ENCODE results near the gene PHLDB3. TPM values are rescaled to one million over a fixed set of nuclear protein-coding genes. Genes with fewer than 3 reads are reported as not detected.

PHLDB3 gene
- polyA plus RNA-seq, 1 donor from 2014 or later: 5.6 TPM

DNA sequence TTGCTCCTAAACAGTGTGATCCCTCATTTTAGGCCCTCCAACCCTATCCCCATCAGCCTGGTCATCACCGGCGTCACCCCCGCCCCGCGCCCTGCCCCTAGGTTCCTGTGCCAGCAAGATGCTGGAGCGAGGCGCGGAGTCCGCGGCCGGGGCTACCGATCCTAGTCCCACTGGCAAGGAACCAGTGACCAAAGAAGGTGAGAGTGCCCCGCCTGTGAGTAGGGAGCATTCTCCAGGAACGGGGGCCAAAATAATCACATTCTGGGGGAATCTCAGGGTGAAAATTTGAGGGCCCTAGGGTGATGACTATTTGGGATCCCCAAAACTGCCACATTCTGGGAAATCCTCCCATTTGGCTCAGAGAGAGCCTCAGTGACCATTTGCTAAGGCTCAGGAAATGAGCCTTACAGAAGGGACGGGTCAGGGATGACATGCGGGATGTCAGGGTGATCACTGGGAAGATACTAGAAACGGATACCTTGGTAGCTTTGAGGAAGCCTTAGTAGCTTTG lies 29.8 kb upstream of the PHLDB3 start:
- TF ChIP-seq MXI1 (conservative IDR thresholded peaks at IDR 0.05; ENCODE audit: poor library complexity, severe bottlenecking) (no peak), SMC3 (conservative IDR thresholded peaks at IDR 0.05; ENCODE audit: poor library complexity) (no peak), EP300 (conservative IDR thresholded peaks at IDR 0.05; ENCODE audit: poor library complexity, severe bottlenecking) (no peak), TAF1 (IDR thresholded peaks at IDR 0.05; ENCODE audit: low read depth) (no peak), EZH2 (IDR thresholded peaks at IDR 0.05; ENCODE audit: borderline replicate concordance, insufficient read depth, low read length, poor library complexity, severe bottlenecking) (no peak), RAD21 (conservative IDR thresholded peaks at IDR 0.05) (no peak)
- TF ChIP-seq, protein P1, sequence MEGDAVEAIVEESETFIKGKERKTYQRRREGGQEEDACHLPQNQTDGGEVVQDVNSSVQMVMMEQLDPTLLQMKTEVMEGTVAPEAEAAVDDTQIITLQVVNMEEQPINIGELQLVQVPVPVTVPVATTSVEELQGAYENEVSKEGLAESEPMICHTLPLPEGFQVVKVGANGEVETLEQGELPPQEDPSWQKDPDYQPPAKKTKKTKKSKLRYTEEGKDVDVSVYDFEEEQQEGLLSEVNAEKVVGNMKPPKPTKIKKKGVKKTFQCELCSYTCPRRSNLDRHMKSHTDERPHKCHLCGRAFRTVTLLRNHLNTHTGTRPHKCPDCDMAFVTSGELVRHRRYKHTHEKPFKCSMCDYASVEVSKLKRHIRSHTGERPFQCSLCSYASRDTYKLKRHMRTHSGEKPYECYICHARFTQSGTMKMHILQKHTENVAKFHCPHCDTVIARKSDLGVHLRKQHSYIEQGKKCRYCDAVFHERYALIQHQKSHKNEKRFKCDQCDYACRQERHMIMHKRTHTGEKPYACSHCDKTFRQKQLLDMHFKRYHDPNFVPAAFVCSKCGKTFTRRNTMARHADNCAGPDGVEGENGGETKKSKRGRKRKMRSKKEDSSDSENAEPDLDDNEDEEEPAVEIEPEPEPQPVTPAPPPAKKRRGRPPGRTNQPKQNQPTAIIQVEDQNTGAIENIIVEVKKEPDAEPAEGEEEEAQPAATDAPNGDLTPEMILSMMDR (IDR thresholded peaks at IDR 0.05; ENCODE audit: poor library complexity, severe bottlenecking): no peak
- peaks cover 12% of the 10 kb centered on the region for H3K36me3 ChIP-seq (ENCODE audit: insufficient read depth, low read length)
- no peak overlapping the region for H3K9ac ChIP-seq (ENCODE audit: low read length)
- H3K9me3 ChIP-seq (ENCODE audit: low read length): peaks cover 4% of the 10 kb centered on the region
- H3K27ac ChIP-seq (ENCODE audit: low read length): no peak overlapping the region
- no peaks in the 10 kb centered on the region for H3K79me2 ChIP-seq (replicated peaks; ENCODE audit: insufficient read depth, low read length)
- no peaks in the 10 kb centered on the region for H3K9me2 ChIP-seq (ENCODE audit: insufficient read depth, low read length)
- no peaks in the 10 kb centered on the region for H4K20me1 ChIP-seq (ENCODE audit: insufficient read depth)
- no peak overlapping the region for H3K4me2 ChIP-seq (ENCODE audit: low read length)
- H3K4me3 ChIP-seq (ENCODE audit: low read length): peak overlapping the region; percentile 76
- no peak overlapping the region for H2AFZ ChIP-seq (ENCODE audit: low read depth, low read length)
- H3K27me3 ChIP-seq (ENCODE audit: insufficient read depth, low read depth, low read length): no peaks in the 10 kb centered on the region
- H3F3A ChIP-seq (ENCODE audit: insufficient read depth, low read length, poor library complexity, severe bottlenecking): no peaks in the 10 kb centered on the region

GRCh38 chr19:43533546-43534304 lies 29.2 kb upstream of the PHLDB3 start:
- Histone ChIP-seq H3K4me3 (ENCODE audit: low read length) (peak overlapping the region; percentile 76), H3K27me3 (ENCODE audit: insufficient read depth, low read depth, low read length) (no peaks in the 10 kb centered on the region), H3K79me2 (replicated peaks; ENCODE audit: insufficient read depth, low read length) (no peaks in the 10 kb centered on the region), H2AFZ (ENCODE audit: low read depth, low read length) (peak overlapping the region; percentile 69), H4K20me1 (ENCODE audit: insufficient read depth) (no peaks in the 10 kb centered on the region), H3K9me2 (ENCODE audit: insufficient read depth, low read length) (no peaks in the 10 kb centered on the region), H3K36me3 (ENCODE audit: insufficient read depth, low read length) (peaks cover 6% of the 10 kb centered on the region), H3K27ac (ENCODE audit: low read length) (peak overlapping the region; percentile 79), H3F3A (ENCODE audit: insufficient read depth, low read length, poor library complexity, severe bottlenecking) (no peaks in the 10 kb centered on the region), H3K4me2 (ENCODE audit: low read length) (peak overlapping the region; percentile 23), H3K9ac (ENCODE audit: low read length) (peak overlapping the region; percentile 71), H3K9me3 (ENCODE audit: low read length) (no peaks in the 10 kb centered on the region)
- TF ChIP-seq EP300 (conservative IDR thresholded peaks at IDR 0.05; ENCODE audit: poor library complexity, severe bottlenecking): peak; percentile 13
- no peak for TF ChIP-seq MXI1 (conservative IDR thresholded peaks at IDR 0.05; ENCODE audit: poor library complexity, severe bottlenecking)
- TF ChIP-seq, protein P2, sequence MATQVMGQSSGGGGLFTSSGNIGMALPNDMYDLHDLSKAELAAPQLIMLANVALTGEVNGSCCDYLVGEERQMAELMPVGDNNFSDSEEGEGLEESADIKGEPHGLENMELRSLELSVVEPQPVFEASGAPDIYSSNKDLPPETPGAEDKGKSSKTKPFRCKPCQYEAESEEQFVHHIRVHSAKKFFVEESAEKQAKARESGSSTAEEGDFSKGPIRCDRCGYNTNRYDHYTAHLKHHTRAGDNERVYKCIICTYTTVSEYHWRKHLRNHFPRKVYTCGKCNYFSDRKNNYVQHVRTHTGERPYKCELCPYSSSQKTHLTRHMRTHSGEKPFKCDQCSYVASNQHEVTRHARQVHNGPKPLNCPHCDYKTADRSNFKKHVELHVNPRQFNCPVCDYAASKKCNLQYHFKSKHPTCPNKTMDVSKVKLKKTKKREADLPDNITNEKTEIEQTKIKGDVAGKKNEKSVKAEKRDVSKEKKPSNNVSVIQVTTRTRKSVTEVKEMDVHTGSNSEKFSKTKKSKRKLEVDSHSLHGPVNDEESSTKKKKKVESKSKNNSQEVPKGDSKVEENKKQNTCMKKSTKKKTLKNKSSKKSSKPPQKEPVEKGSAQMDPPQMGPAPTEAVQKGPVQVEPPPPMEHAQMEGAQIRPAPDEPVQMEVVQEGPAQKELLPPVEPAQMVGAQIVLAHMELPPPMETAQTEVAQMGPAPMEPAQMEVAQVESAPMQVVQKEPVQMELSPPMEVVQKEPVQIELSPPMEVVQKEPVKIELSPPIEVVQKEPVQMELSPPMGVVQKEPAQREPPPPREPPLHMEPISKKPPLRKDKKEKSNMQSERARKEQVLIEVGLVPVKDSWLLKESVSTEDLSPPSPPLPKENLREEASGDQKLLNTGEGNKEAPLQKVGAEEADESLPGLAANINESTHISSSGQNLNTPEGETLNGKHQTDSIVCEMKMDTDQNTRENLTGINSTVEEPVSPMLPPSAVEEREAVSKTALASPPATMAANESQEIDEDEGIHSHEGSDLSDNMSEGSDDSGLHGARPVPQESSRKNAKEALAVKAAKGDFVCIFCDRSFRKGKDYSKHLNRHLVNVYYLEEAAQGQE (IDR thresholded peaks at IDR 0.05; ENCODE audit: borderline replicate concordance): peak; percentile 4
- TF ChIP-seq, protein P1 (IDR thresholded peaks at IDR 0.05; ENCODE audit: poor library complexity, severe bottlenecking): no peak
- no peak for TF ChIP-seq EZH2 (IDR thresholded peaks at IDR 0.05; ENCODE audit: borderline replicate concordance, insufficient read depth, low read length, poor library complexity, severe bottlenecking)

Measured in neural cell (in vitro differentiated cells).